GM21390 (cell line): ENCODE measurements around the gene PACRG.

ENCODE experiments used
- ATAC-seq: cut with Tn5 transposase; IDR thresholded peaks from one replicate; pipeline ENCODE4 v1.9.1; 2021; ENCODE audit not compliant: unreplicated experiment

Gene PACRG

GRCh38 chr6:163230901-163231300 is 503.1 kb downstream of the PACRG start:
- no peak for ATAC-seq

DNA sequence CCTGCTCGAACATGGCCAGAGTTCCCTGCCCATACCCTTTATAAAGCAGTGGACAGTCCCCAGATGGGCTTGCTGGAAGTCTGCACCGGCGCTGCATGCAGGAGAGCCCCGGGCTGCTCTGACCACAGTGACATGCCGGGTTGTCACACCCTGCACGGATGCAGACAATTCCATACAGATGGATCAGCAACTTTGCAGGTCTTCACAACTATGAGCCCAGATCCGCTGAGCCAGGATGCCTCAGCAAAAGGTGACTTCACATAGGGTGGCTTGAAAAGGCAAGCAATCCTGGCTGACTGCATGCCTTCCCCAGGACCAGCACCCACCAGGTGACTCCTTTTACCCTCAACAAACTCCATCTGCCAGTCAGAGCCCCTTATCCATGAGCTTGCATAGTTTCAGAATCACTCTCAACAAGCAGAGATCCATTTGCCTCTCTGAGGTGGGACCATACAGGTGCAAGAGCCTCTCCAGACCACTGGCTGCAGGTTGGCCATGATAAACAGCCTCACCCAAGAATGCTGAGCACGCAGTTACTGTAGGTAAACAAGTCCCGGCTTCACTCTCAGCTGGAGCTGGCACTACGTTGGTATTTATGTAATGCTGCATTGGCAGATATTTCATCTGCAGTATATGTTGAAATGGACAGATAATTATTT is 503.7 kb downstream of the PACRG start:
- no peak for ATAC-seq

DNA sequence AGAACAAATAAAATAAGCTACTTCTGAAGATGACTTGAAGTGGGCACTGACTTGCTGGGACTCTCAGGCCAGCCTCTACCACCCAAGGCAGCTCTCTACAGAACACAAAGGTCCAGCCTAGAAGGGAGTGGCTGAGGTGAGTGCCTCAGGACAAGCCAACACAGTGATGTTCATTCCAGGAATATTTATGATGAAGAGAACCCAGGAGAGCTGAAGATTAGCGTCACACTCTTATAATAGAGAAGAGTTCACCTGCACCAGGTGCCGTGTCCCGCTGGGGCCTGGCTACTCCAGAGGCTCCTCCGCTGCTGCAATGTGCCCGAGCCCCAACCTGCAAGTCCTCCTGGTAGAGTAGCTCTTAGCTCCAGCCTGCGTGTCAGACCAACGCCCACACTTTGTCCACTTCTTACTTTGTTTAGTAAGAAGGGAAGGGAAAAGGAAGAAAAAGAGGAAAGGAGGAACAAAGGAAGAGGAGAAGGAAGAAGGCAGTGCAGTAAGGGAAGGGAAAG is 504.3 kb downstream of the PACRG start:
- ATAC-seq: no peak

- no peak for ATAC-seq
Observed at GRCh38 chr6:163232649-163233048, 504.9 kb downstream of the PACRG start.

DNA sequence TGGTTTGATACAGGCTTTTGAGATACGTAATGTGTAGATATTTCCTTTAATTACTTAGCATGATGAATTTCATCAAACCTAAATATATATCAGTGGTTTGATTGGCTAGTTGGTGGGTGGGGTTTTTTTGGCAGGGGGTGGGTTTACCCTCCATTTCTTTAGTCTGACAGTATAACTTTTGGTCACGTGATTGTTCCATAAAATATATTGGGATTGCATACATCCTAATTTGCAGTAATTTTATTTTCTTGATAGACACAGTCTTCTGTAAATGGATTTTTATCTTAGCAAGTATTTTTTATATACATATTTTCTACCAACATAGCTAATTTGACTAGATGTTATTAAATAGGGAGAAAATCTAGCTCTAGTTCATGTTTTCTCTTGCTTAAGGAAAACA is 509.3 kb downstream of the PACRG start:
- no peak for ATAC-seq

DNA sequence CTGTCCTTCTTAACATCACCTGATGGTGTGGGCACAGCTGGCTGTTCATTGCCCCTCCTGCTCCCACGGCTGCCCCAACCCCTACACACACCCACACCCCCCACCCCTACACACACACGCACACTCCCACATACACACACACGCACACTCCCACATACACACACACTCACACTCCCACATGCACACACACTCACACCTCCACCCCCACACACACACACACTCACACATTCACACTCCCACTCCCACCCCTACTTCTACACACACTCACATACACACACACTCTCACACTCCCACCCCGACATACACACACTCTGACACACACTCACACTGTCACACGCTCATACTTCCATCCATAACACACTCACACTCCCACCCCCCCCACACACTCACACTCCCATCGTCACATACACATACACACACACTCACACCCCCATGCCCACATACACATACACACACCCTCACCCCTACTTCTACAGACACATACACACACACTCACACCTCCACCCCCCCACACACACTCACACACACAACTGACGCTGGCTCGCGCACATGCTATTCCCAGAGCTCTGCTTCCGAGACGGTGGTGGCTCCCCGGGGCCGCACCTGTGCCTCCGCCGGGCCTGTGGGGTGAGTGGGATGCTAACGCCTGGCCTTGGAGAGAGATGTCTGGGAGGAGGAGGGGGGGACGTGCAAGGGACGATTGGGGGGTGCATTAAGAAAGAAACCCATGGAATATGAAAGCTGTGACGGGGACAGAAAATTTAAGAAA is 512.0 kb downstream of the PACRG start:
- ATAC-seq: no peak

- no peak for ATAC-seq
Observed at GRCh38 chr6:163240556-163240955, 512.8 kb downstream of the PACRG start.

DNA sequence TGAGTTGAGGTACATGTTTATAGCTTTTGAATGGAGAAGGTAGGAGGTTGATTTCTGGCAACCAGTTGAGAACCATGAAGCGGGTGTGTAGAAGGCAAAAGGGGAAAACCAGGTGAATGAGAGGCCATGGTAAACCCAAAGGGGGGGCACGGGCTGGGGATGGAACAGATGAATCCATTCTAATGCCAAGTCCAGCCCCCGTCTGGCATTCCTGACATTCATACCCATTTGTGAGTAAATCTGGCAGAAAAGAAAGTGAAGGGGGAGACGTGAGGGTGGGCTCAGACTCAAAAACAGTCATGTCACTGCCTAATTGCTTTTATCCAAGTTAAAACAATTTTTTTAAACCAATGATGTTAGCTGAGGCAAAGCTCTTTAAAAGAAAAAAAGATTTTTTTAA is 513.9 kb downstream of the PACRG start:
- ATAC-seq: no peak

DNA sequence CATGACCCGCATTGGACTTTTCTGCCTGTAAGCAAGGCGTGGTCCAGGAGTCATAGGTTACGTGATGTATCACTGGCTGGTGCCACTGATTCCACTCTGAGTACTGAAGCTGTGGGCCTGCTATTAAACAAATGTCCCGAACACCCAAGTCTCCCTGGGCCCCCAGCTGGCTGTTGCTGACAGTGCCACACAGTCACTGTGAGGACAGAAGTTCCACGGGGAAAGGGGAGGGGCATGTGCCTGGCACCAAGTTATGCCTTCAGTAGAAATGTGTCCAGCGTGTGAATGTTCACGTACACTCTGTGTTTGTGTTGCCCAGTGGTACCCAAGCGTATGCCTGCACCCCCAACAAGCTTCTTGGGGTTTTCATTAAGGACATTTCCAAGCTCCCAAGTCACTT is 515.3 kb downstream of the PACRG start:
- no peak for ATAC-seq

DNA sequence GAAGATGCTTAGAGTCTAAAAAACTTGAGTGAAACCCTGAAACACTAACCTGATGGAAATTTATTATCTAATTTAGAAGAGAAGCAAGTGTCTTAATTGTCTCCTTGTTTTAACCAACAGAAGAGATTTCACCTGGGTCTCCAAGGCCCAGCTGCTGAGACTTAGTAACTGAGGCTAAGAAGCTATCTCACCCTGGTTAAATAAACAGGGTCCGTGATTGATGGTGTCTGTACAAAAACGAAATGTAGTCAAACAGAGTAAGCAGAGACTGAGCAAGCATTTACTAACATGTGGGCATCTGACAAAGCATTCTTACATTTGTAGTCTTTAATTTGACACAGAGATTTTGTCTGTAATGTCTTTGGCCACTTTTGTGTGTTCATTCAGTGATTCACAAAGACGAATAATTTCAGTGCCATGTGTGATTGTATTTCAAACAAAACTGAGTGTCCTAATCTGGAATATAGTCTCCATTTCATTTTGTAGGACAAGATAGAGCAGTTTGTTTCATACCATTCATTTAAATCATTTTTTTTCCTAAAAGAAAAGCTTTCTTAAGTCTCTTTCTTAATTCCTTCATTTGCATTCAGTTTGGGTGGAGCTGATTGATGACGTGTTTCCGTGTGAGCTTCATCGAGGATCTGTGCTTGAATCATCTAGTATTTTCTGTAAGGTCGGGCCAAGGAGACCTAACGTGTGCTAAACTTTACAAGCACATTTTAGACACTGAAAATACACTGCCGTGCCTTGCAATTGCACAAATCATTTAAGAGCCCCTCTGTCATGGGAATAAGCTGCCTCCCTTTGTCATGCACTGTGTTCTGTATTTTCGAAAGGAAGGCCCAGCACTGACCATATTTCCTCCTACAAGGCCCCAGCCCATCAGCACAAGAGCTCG is 516.2 kb downstream of the PACRG start:
- no peak for ATAC-seq

GRCh38 chr6:163248051-163248450 is 520.3 kb downstream of the PACRG start:
- no peak for ATAC-seq

GRCh38 chr6:163249651-163250101 is 521.9 kb downstream of the PACRG start:
- ATAC-seq: no peak

DNA sequence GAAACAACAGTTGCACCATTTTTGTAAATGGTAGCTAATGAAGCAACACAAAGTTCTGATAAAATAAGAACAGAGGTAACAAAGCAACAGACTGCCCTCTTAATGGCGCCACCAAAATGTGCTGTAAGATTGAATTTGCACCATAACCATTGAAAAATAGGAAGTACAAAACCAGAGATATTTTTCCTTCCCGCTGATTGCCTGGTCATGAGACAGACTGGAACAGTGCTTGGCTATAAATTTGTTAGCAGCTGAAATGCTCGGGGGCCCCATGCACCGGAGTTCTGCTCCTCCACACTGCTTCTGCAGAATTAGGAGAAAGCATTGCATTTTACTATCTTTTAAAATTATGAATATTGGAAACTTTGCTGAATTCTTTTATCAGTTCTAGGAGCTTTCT is 522.3 kb downstream of the PACRG start:
- ATAC-seq: no peak

- no peak for ATAC-seq
Observed at GRCh38 chr6:163252061-163252591, 524.4 kb downstream of the PACRG start.

GRCh38 chr6:163253556-163254213 is 525.9 kb downstream of the PACRG start:
- no peak for ATAC-seq

- ATAC-seq: no peak
Observed at GRCh38 chr6:163254341-163254835, 526.6 kb downstream of the PACRG start.

GRCh38 chr6:163255265-163255664 is 527.5 kb downstream of the PACRG start:
- no peak for ATAC-seq

- ATAC-seq: no peak
Observed at GRCh38 chr6:163259689-163260088, 531.9 kb downstream of the PACRG start.

GRCh38 chr6:163260111-163260895 is 532.5 kb downstream of the PACRG start:
- no peak for ATAC-seq

DNA sequence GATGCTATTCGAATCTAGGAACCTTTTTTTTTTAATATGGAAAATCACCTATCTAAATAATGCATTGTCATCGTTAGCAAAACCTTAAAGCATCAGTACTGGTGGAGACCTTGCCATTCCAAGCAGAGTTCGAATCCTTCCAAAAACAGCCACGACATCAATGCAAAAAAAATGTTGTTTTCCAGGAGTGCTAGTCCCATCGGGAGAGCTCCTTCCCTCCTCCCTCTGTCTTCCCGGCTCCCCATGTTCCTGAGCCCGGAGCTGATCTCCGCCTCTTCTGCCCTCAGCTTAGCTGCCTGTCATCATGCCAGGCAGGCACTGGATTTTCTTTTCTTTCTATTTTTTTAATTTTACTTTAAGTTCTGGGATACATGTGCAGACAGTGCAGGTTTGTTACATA is 533.1 kb downstream of the PACRG start:
- no peak for ATAC-seq
